PC-9 (cell line): ENCODE results near the gene SPAG17.

Source experiments
- CTCF ChIP-seq: fragments of 200-600 bp; sonication (generic); conservative IDR thresholded peaks from 2 replicates; pipeline ENCODE4 v1.6.1; 2017; ENCODE audit warnings: mixed run types, antibody characterized with exemption, mild to moderate bottlenecking, moderate library complexity
- EZH2 ChIP-seq: fragments of 200-600 bp; sonication (generic); IDR thresholded peaks from 2 replicates; pipeline ENCODE4 v1.8.0; 2017; ENCODE audit warnings: antibody characterized with exemption, low read depth

- peak; percentile 47 for TF ChIP-seq CTCF
- no peak for TF ChIP-seq EZH2
These were observed 38.4 kb upstream of the SPAG17 start for GRCh38 chr1:118223426-118223825.
